ENCODE data around the gene TEX10.
A peak's percentile ranks its signal among the peaks of the same experiment; 100 is the strongest.

The TEX10 gene

GRCh38 chr9:100282388-100282719 is 70.4 kb downstream of the TEX10 start:
- no peak for DNase-seq

- no peak for DNase-seq
Measured at GRCh38 chr9:100281676-100282387, 70.9 kb downstream of the TEX10 start.

- DNase-seq, result no peak
Measured at GRCh38 chr9:100281066-100281465, 71.7 kb downstream of the TEX10 start.

- peak in 2 of 4 experiments; percentile 3 to 21 for DNase-seq
Measured at GRCh38 chr9:100277166-100277979, 75.4 kb downstream of the TEX10 start.

- no peak for DNase-seq
Measured at GRCh38 chr9:100269656-100270055, 83.1 kb downstream of the TEX10 start.

GRCh38 chr9:100268271-100268670 is 84.5 kb downstream of the TEX10 start:
- DNase-seq, result no peak

GRCh38 chr9:100267211-100267610 is 85.5 kb downstream of the TEX10 start:
- no peak for DNase-seq

Data from suppressor macrophage (primary cell).